ENCODE measurements around the gene TBC1D10B. TPM values are rescaled to one million over a fixed set of nuclear protein-coding genes. Genes with fewer than 3 reads are reported as not detected.

Gene TBC1D10B
- total RNA-seq, 1 experiment from 2014 or later: 49.2 TPM

- TF ChIP-seq RAD21 (IDR thresholded peaks at IDR 0.05; ENCODE audit: low read depth): no peak
- TF ChIP-seq SP1 (IDR thresholded peaks at IDR 0.05; ENCODE audit: low read depth): no peak
- TF ChIP-seq YY1 (IDR thresholded peaks at IDR 0.05; ENCODE audit: extremely low read depth, insufficient replicate concordance, low read depth, low read length): no peak
- TF ChIP-seq CEBPB (IDR thresholded peaks at IDR 0.05; ENCODE audit: low read depth): no peak
- no peak for TF ChIP-seq SRF (IDR thresholded peaks at IDR 0.05; ENCODE audit: low read depth)
- TF ChIP-seq EGR1 (IDR thresholded peaks at IDR 0.05; ENCODE audit: low read depth): no peak
- no peak for TF ChIP-seq ATF3 (IDR thresholded peaks at IDR 0.05)
- no peak for TF ChIP-seq CBX3 (IDR thresholded peaks at IDR 0.05; ENCODE audit: low read depth)
- TF ChIP-seq TCF7L2 (IDR thresholded peaks at IDR 0.05; ENCODE audit: borderline replicate concordance, extremely low read depth, insufficient read depth, insufficient read length): no peak
- TF ChIP-seq CTCF (IDR thresholded peaks at IDR 0.05 in 2 of 3, conservative IDR thresholded peaks at IDR 0.05 in 1 of 3; ENCODE audit: borderline replicate concordance in 1 of 3, insufficient read depth in 1 of 3, low read depth in 2 of 3, low read length in 2 of 3): no peak
- no peak for TF ChIP-seq ELF1 (IDR thresholded peaks at IDR 0.05; ENCODE audit: borderline replicate concordance, low read depth)
These were observed 1.9 kb upstream of the TBC1D10B start (continued) for GRCh38 chr16:30372038-30372712.

GRCh38 chr16:30371248-30371816 lies 1.0 kb upstream of the TBC1D10B start:
- Histone ChIP-seq H3K27ac (ENCODE audit: low read depth, low read length) (peak overlapping the region; percentile 42), H3K9me3 (ENCODE audit: control insufficient read depth in 1 of 2, insufficient read depth in 1 of 2, low read depth in 1 of 2, low read length in 2 of 2) (no peaks in the 10 kb centered on the region), H3K4me1 (ENCODE audit: control insufficient read depth in 1 of 2, insufficient read depth in 2 of 2, low read length in 2 of 2) (peaks cover 18 to 30% of the 10 kb centered on the region in 2 experiments), H3K79me2 (ENCODE audit: insufficient read depth, low read length) (peaks cover 36% of the 10 kb centered on the region), H3K27me3 (ENCODE audit: insufficient read depth, low read length) (no peaks in the 10 kb centered on the region), H3K36me3 (ENCODE audit: control insufficient read depth in 1 of 2, insufficient read depth in 2 of 2, low read length in 2 of 2) (peaks cover 2 to 6% of the 10 kb centered on the region in 2 experiments; a peak in 2 of 4 replicates), H3K9me2 (ENCODE audit: insufficient read depth) (no peaks in the 10 kb centered on the region), H3K4me2 (ENCODE audit: low read length) (peak overlapping the region; percentile 77), H4K20me1 (ENCODE audit: insufficient read depth) (no peaks in the 10 kb centered on the region), H3K9ac (ENCODE audit: low read length) (peak overlapping the region; percentile 53), H3K4me3 (replicated peaks in 1 of 2; ENCODE audit: low read depth in 1 of 2, low read length in 2 of 2) (peak overlapping the region; percentile 32 to 53), H2AFZ (ENCODE audit: low read depth, low read length, poor library complexity, severe bottlenecking) (no peak overlapping the region)
- ATAC-seq (no peak), DNase-seq (ENCODE audit: low read depth, low spot score) (no peak)
- BruUV-seq (replicated peaks): TSS peak; percentile 70
- ChIA-PET RAD21 (ENCODE audit: low non-redundant PET in 1 of 2, low total read pairs in 2 of 2, uncharacterized antibody in 2 of 2, unreplicated experiment in 2 of 2) (interaction anchor here in 1 of 2 experiments (1.1 kb wide), 1 partner anchor 38 kb away, joined by 3 read pairs; no protein-coding TSS in a partner anchor), POLR2A (interaction anchor here (0.8 to 1.9 kb wide), 8 partner anchors 15 to 263 kb away, joined by 3 to 15 read pairs (median 6); partner anchors contain the start of genes CD2BP2, ZNF48 and ZNF771), CTCF (interaction anchor here (0.9 to 2.2 kb wide), 9 partner anchors 15 to 259 kb away, joined by 3 to 17 read pairs (median 4); partner anchors contain the start of genes CD2BP2, DCTPP1 and ZNF48)
- intact Hi-C loops (cut with micrococcal nuclease): loop anchor here (2.0 kb wide), 1 partner anchor 37 kb away; no protein-coding TSS in a partner anchor
- TF ChIP-seq CEBPB (IDR thresholded peaks at IDR 0.05; ENCODE audit: low read depth): no peak
- no peak for TF ChIP-seq ZFX (IDR thresholded peaks at IDR 0.05)
- no peak for TF ChIP-seq CBX3 (IDR thresholded peaks at IDR 0.05; ENCODE audit: low read depth)
- TF ChIP-seq SIN3A (IDR thresholded peaks at IDR 0.05; ENCODE audit: low read depth): no peak
- TF ChIP-seq EZH2phosphoT487 (IDR thresholded peaks at IDR 0.05; ENCODE audit: borderline replicate concordance): no peak
- no peak for TF ChIP-seq ELF1 (IDR thresholded peaks at IDR 0.05; ENCODE audit: borderline replicate concordance, low read depth)
- no peak for TF ChIP-seq POLR2A (IDR thresholded peaks at IDR 0.05; ENCODE audit: borderline replicate concordance, extremely low read depth, insufficient read depth, insufficient read length)
- no peak for TF ChIP-seq YY1 (IDR thresholded peaks at IDR 0.05; ENCODE audit: extremely low read depth, insufficient replicate concordance, low read depth, low read length)
- no peak for TF ChIP-seq EGR1 (IDR thresholded peaks at IDR 0.05; ENCODE audit: low read depth)
- no peak for TF ChIP-seq MAX (IDR thresholded peaks at IDR 0.05)
